HepG2 (cell line): ENCODE measurements around the gene MGMT. TPM values are rescaled to one million over a fixed set of nuclear protein-coding genes. Genes with fewer than 3 reads are reported as not detected.

ENCODE experiments used
- ARHGAP35 ChIP-seq: sonication (generic); formaldehyde crosslinking; IDR thresholded peaks from 2 replicates; pipeline ENCODE4 v1.9.0; 2022; ENCODE audit warnings: mild to moderate bottlenecking, inconsistent platforms, moderate library complexity, missing genetic modification reagents, borderline replicate concordance
- MLLT10 ChIP-seq: sonication (generic); formaldehyde crosslinking; IDR thresholded peaks from 2 replicates; pipeline ENCODE4 v1.4.0; 2020; ENCODE audit warnings: missing genetic modification reagents
- MTF1 ChIP-seq: sonication (generic); formaldehyde crosslinking; IDR thresholded peaks from 2 replicates; pipeline ENCODE4 v1.5.0; 2020; ENCODE audit warnings: missing genetic modification reagents
- SOX13 ChIP-seq, 3 experiments: fragments of 450-650 bp in 1 of 3; sonication (generic) in 1 of 3; formaldehyde crosslinking in 1 of 3; IDR thresholded peaks in 2 of 3; conservative IDR thresholded peaks in 1 of 3; 2 replicates each; pipeline versions ENCODE4 v1.5.0 to v1.6.1; 2016 to 2020; ENCODE audit warnings: antibody characterized with exemption in 1 of 3, mild to moderate bottlenecking in 1 of 3, missing compliant biosample characterization in 1 of 3, missing genetic modification reagents in 1 of 3, moderate library complexity in 1 of 3
- ZNF713 ChIP-seq: sonication (generic); formaldehyde crosslinking; IDR thresholded peaks from 2 replicates; pipeline ENCODE4 v1.4.0; 2020; ENCODE audit warnings: mild to moderate bottlenecking, missing genetic modification reagents
- polyA plus RNA-seq, 8 experiments: library from polyadenylated mRNA; depleted of rRNA in 3 of 8; stranded (reverse) in 7 of 8; unstranded in 1 of 8; fragments of >200 nt; fragmentation: Illumina TruSeq in 4 of 8; extraction: Trizol in 4 of 8; gene quantifications; 2 replicates each; pipeline versions ENCODE4 v1.2.1 to v1.2.3, GENCODE V29; 2011 to 2016; ENCODE audit warnings: low read depth in 4 of 8, missing spikeins in 1 of 8, mixed read lengths in 1 of 8; ENCODE audit not compliant: insufficient read depth in 1 of 8
- total RNA-seq, 5 experiments: library from RNA; depleted of rRNA; stranded (reverse); fragments of >200 nt; fragmentation: Illumina TruSeq; extraction: Trizol; gene quantifications; 2 replicates each; pipeline ENCODE4 v1.2.3, GENCODE V29; 2016; ENCODE audit warnings: low read depth in 1 of 5
- TF ChIP-seq, protein P1 (sequence below): sonication (generic); formaldehyde crosslinking; IDR thresholded peaks from 2 replicates; pipeline ENCODE4 v1.4.0; 2020; ENCODE audit warnings: missing genetic modification reagents, borderline replicate concordance
- TF ChIP-seq, protein P2 (sequence below): sonication (generic); formaldehyde crosslinking; IDR thresholded peaks from 2 replicates; pipeline ENCODE4 v1.5.0; 2020; ENCODE audit warnings: mild to moderate bottlenecking, missing genetic modification reagents
- TF ChIP-seq, protein P3 (sequence below): sonication (generic); formaldehyde crosslinking; IDR thresholded peaks from 2 replicates; pipeline ENCODE4 v1.5.0; 2020; ENCODE audit warnings: missing genetic modification reagents

MGMT gene
- total and polyA plus RNA-seq, 2 of the 13 experiments (the other 11 are each of a cell fraction or from before 2014, with no cell fraction given): 12.0 to 19.5 TPM

DNA sequence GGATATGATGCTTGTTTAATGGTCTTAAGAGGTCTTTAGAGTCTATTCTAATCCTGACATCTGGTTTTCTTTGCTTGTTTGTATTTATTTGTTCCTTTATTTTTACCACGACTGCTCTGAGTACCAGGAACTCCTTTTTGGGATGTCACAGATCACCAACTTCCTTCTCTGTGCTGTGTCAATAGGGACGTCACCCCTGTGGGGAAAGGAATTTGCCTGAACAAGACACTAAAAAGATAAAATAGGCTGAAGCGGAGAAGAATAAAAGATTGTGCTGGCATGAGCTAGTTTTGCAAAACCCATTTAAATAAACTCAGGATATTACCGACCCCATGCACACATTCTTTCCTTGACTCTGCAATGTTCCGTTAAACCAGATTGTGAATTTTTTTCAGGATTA, 27.7 kb downstream of the MGMT start (continued):
- TF ChIP-seq SOX13 (IDR thresholded peaks at IDR 0.05) (no peak), SOX13 (CRISPR knock-in tag; conservative IDR thresholded peaks at IDR 0.05 in 1 of 2, IDR thresholded peaks at IDR 0.05 in 1 of 2) (no peak), MTF1 (CRISPR knock-in tag) (no peak), ZNF713 (no peak), MLLT10 (CRISPR knock-in tag) (no peak), ARHGAP35 (no peak)
- TF ChIP-seq, protein P1, sequence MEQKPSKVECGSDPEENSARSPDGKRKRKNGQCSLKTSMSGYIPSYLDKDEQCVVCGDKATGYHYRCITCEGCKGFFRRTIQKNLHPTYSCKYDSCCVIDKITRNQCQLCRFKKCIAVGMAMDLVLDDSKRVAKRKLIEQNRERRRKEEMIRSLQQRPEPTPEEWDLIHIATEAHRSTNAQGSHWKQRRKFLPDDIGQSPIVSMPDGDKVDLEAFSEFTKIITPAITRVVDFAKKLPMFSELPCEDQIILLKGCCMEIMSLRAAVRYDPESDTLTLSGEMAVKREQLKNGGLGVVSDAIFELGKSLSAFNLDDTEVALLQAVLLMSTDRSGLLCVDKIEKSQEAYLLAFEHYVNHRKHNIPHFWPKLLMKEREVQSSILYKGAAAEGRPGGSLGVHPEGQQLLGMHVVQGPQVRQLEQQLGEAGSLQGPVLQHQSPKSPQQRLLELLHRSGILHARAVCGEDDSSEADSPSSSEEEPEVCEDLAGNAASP: no peak
- TF ChIP-seq, protein P2, sequence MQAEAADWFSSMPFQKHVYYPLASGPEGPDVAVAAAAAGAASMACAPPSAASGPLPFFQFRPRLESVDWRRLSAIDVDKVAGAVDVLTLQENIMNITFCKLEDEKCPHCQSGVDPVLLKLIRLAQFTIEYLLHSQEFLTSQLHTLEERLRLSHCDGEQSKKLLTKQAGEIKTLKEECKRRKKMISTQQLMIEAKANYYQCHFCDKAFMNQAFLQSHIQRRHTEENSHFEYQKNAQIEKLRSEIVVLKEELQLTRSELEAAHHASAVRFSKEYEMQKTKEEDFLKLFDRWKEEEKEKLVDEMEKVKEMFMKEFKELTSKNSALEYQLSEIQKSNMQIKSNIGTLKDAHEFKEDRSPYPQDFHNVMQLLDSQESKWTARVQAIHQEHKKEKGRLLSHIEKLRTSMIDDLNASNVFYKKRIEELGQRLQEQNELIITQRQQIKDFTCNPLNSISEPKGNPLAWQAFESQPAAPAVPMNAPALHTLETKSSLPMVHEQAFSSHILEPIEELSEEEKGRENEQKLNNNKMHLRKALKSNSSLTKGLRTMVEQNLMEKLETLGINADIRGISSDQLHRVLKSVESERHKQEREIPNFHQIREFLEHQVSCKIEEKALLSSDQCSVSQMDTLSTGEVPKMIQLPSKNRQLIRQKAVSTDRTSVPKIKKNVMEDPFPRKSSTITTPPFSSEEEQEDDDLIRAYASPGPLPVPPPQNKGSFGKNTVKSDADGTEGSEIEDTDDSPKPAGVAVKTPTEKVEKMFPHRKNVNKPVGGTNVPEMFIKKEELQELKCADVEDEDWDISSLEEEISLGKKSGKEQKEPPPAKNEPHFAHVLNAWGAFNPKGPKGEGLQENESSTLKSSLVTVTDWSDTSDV (CRISPR knock-in tag): no peak
- TF ChIP-seq, protein P3, sequence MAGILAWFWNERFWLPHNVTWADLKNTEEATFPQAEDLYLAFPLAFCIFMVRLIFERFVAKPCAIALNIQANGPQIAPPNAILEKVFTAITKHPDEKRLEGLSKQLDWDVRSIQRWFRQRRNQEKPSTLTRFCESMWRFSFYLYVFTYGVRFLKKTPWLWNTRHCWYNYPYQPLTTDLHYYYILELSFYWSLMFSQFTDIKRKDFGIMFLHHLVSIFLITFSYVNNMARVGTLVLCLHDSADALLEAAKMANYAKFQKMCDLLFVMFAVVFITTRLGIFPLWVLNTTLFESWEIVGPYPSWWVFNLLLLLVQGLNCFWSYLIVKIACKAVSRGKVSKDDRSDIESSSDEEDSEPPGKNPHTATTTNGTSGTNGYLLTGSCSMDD (CRISPR knock-in tag): no peak
